Neural cell (in vitro differentiated cells): ENCODE data around the gene SPOCK3. TPM values are rescaled to one million over a fixed set of nuclear protein-coding genes. Genes with fewer than 3 reads are reported as not detected.

Experiments
- H2AFZ ChIP-seq: fragments of 200-600, 300-800 bp; sonication (generic), shearing (Covaris generic); 2 replicates; pipeline ENCODE4 v1.6.0; 2014; ENCODE audit warnings: low read depth, mild to moderate bottlenecking, antibody characterized with exemption, low read length, moderate library complexity
- H3F3A ChIP-seq: fragments of 200-600 bp; shearing (Covaris generic); 2 replicates; pipeline ENCODE4 v1.6.1; 2016; ENCODE audit warnings: mild to moderate bottlenecking, moderate library complexity, mixed read lengths, antibody characterized with exemption, low read length; ENCODE audit not compliant: insufficient read depth, poor library complexity, severe bottlenecking
- H3K27ac ChIP-seq: fragments of 200-600, 300-800 bp; sonication (generic), shearing (Covaris generic); 2 replicates; pipeline ENCODE4 v1.5.1; 2014; ENCODE audit warnings: mild to moderate bottlenecking, low read length, moderate library complexity
- H3K27me3 ChIP-seq: fragments of 300-800, 200-600 bp; sonication (generic), shearing (Covaris generic); 2 replicates; pipeline ENCODE4 v1.6.0; 2014; ENCODE audit warnings: mild to moderate bottlenecking, low read depth, low read length, moderate library complexity; ENCODE audit not compliant: insufficient read depth
- H3K36me3 ChIP-seq: fragments of 300-800, 200-600 bp; sonication (generic), shearing (Covaris generic); 2 replicates; pipeline ENCODE4 v1.5.1; 2014; ENCODE audit warnings: mild to moderate bottlenecking, antibody characterized with exemption, low read length, moderate library complexity; ENCODE audit not compliant: insufficient read depth
- H3K4me2 ChIP-seq: fragments of 300-800, 200-600 bp; sonication (generic), shearing (Covaris generic); 2 replicates; pipeline ENCODE4 v1.6.0; 2014; ENCODE audit warnings: mild to moderate bottlenecking, low read length
- H3K4me3 ChIP-seq: fragments of 300-800, 200-600 bp; sonication (generic), shearing (Covaris generic); 2 replicates; pipeline ENCODE4 v1.5.1; 2014; ENCODE audit warnings: mild to moderate bottlenecking, low read length, moderate library complexity
- H3K79me2 ChIP-seq: fragments of 200-600 bp; shearing (Covaris generic); replicated peaks from 2 replicates; pipeline ENCODE4 v1.6.0; 2014; ENCODE audit warnings: mild to moderate bottlenecking, low read length, moderate library complexity; ENCODE audit not compliant: insufficient read depth
- H3K9ac ChIP-seq: fragments of 300-800, 200-600 bp; sonication (generic), shearing (Covaris generic); 2 replicates; pipeline ENCODE4 v1.6.1; 2016; ENCODE audit warnings: mild to moderate bottlenecking, low read length, mixed read lengths
- H3K9me2 ChIP-seq: fragments of 200-600 bp; shearing (Covaris generic); 2 replicates; pipeline ENCODE4 v1.6.1; 2016; ENCODE audit warnings: mild to moderate bottlenecking, low read length, mixed read lengths; ENCODE audit not compliant: insufficient read depth
- H3K9me3 ChIP-seq: fragments of 200-600, 300-800 bp; sonication (generic), shearing (Covaris generic); 2 replicates; pipeline ENCODE4 v1.6.1; 2016; ENCODE audit warnings: mild to moderate bottlenecking, mixed run types, low read length, moderate library complexity, mixed read lengths
- H4K20me1 ChIP-seq: fragments of 200-600 bp; shearing (Covaris generic); 2 replicates; pipeline ENCODE4 v1.6.1; 2016; ENCODE audit warnings: mild to moderate bottlenecking, mixed run types; ENCODE audit not compliant: insufficient read depth
- CTCF ChIP-seq: fragments of 450-650 bp; IDR thresholded peaks from 2 replicates; pipeline ENCODE4 v1.5.1; 2014; ENCODE audit warnings: antibody characterized with exemption, mild to moderate bottlenecking, moderate library complexity; ENCODE audit not compliant: poor library complexity, severe bottlenecking
- EP300 ChIP-seq: fragments of 450-650 bp; conservative IDR thresholded peaks from 2 replicates; pipeline ENCODE4 v1.6.1; 2014; ENCODE audit warnings: antibody characterized with exemption, mild to moderate bottlenecking, moderate library complexity; ENCODE audit not compliant: poor library complexity, severe bottlenecking
- EZH2 ChIP-seq: fragments of 200-600, 300-800 bp; shearing (Covaris generic), sonication (generic); IDR thresholded peaks from 2 replicates; pipeline ENCODE4 v1.6.1; 2014; ENCODE audit warnings: antibody characterized with exemption, low read length, borderline replicate concordance, mild to moderate bottlenecking; ENCODE audit not compliant: insufficient read depth, poor library complexity, severe bottlenecking
- MXI1 ChIP-seq: fragments of 450-650 bp; conservative IDR thresholded peaks from 2 replicates; pipeline ENCODE4 v1.6.1; 2014; ENCODE audit warnings: antibody characterized with exemption, mild to moderate bottlenecking; ENCODE audit not compliant: poor library complexity, severe bottlenecking
- POLR2AphosphoS5 ChIP-seq: IDR thresholded peaks from 2 replicates; pipeline ENCODE4 v1.6.1; 2012
- RAD21 ChIP-seq: fragments of 450-650 bp; conservative IDR thresholded peaks from 2 replicates; pipeline ENCODE4 v1.6.1; 2014; ENCODE audit warnings: antibody characterized with exemption, mild to moderate bottlenecking, moderate library complexity
- REST ChIP-seq: IDR thresholded peaks from 2 replicates; pipeline ENCODE4 v1.6.1; 2012; ENCODE audit warnings: borderline replicate concordance
- SMC3 ChIP-seq: fragments of 450-650 bp; conservative IDR thresholded peaks from 2 replicates; pipeline ENCODE4 v1.6.1; 2014; ENCODE audit warnings: antibody characterized with exemption, mild to moderate bottlenecking, moderate library complexity; ENCODE audit not compliant: poor library complexity
- TAF1 ChIP-seq: IDR thresholded peaks from 2 replicates; pipeline ENCODE4 v1.6.1; 2012; ENCODE audit warnings: low read depth
- polyA plus RNA-seq: library from polyadenylated mRNA; depleted of rRNA; stranded (reverse); fragments of >200 nt; gene quantifications from 2 replicates; pipeline ENCODE4 v1.2.3, GENCODE V29; 2014

Gene SPOCK3
- polyA plus RNA-seq, 1 donor from 2014 or later, result 7.9 TPM

- Histone ChIP-seq H3K4me2 (no peak overlapping the region), H3K4me3 (no peak overlapping the region), H2AFZ (no peak overlapping the region), H3K9ac (no peak overlapping the region), H3K9me3 (no peaks in the 10 kb centered on the region), H3K27me3 (no peaks in the 10 kb centered on the region), H4K20me1 (no peaks in the 10 kb centered on the region), H3K9me2 (no peaks in the 10 kb centered on the region), H3K36me3 (no peaks in the 10 kb centered on the region), H3K79me2 (no peaks in the 10 kb centered on the region), H3K27ac (no peak overlapping the region), H3F3A (no peaks in the 10 kb centered on the region)
- TF ChIP-seq EZH2 (no peak), MXI1 (no peak), REST (no peak), CTCF (no peak), POLR2AphosphoS5 (no peak), SMC3 (no peak), TAF1 (no peak), RAD21 (no peak), EP300 (no peak)
These were observed 51.3 kb downstream of the SPOCK3 start for GRCh38 chr4:167183036-167183435.

GRCh38 chr4:167177925-167178324 lies 56.4 kb downstream of the SPOCK3 start:
- no peaks in the 10 kb centered on the region for H4K20me1 ChIP-seq
- no peak overlapping the region for H3K27ac ChIP-seq
- no peaks in the 10 kb centered on the region for H3F3A ChIP-seq
- H3K79me2 ChIP-seq, result no peaks in the 10 kb centered on the region
- no peaks in the 10 kb centered on the region for H3K9me3 ChIP-seq
- TF ChIP-seq SMC3 (no peak), RAD21 (no peak), POLR2AphosphoS5 (no peak), EZH2 (no peak), CTCF (no peak), MXI1 (no peak), REST (no peak), EP300 (no peak), TAF1 (no peak)
- H3K27me3 ChIP-seq, result no peaks in the 10 kb centered on the region
- no peak overlapping the region for H3K4me2 ChIP-seq
- no peak overlapping the region for H2AFZ ChIP-seq
- no peak overlapping the region for H3K4me3 ChIP-seq
- no peak overlapping the region for H3K9ac ChIP-seq
- H3K9me2 ChIP-seq, result no peaks in the 10 kb centered on the region
- H3K36me3 ChIP-seq, result no peaks in the 10 kb centered on the region
